ENCODE measurements around the gene NPPB.

NPPB gene

DNA sequence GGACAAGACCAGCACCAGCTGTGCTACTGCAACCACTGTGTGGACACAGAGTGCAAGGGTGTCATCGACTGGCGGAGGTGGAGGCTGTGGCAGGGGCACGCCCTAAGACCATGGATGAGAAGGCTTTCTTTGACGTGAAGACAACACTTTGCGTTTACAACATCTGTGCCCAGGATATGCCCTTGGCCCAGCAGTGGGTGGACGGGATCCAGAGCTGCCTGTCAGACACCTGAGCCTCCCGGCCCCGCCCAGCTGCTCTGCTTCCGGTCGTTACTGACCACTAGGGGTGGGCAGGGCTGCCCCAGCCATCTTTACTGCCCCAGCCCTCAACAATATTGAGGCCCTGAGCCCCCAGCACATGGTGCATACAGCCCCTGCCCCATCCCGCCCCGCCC lies 21.4 kb upstream of the NPPB start:
- no peak overlapping the region for H3K4me3 ChIP-seq (ENCODE audit: low read length)
- no peak overlapping the region for H3K9ac ChIP-seq (ENCODE audit: low read length)
- H3K27me3 ChIP-seq (replicated peaks; ENCODE audit: control insufficient read depth, insufficient read depth, low read length), result peaks cover 64% of the 10 kb centered on the region
- DNase-seq (ENCODE audit: low read depth), result no peak
- H3K9me3 ChIP-seq (ENCODE audit: control insufficient read depth, low read length), result no peaks in the 10 kb centered on the region
- no peaks in the 10 kb centered on the region for H3K4me1 ChIP-seq (ENCODE audit: control insufficient read depth, insufficient read depth, low read length)
- no peaks in the 10 kb centered on the region for H3K36me3 ChIP-seq (ENCODE audit: control insufficient read depth, insufficient read depth, low read length, severe bottlenecking)

DNA sequence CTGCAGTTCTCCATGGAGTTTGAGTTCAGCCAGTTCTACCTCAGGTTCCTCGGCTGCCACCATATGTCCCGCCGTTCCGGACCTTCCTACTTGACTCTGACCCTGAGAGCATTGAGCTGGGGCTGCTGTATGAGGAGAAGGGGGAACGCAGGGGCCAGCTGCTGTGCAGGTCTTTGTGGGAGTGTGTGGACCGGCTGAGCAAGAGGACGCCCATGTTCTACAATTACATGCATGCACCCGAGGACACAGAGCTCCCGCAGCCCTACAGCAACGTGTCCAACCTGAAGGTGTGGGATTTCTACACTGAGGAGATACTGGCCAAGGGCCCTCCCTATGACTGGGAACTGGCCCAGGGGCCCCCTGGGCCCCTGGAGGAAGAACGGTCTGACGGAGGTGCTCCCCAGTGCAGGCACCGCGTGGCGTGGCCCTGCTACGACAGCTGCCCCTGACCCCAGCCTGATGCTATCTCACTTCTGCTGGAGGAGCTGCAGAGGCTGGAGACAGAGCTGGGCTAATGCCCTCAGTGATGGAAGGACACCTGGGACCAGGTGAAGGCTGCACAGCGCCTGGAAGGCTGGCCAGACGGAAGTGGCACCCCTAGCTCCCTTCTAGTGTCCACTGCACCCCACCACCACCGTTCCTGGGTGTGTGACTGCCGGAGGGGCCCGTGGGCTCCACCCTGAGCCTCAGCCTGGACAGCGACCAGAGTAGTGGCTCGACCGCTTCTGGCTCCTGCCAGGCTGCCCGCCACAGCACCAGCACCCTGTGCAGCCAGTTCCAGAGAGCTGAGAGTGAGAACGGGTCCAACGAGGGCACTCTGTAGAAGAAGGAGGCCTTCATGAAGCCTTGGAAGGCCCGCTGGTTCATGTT lies 20.8 kb upstream of the NPPB start:
- Histone ChIP-seq H3K27me3 (replicated peaks; ENCODE audit: control insufficient read depth, insufficient read depth, low read length) (peaks cover 70% of the 10 kb centered on the region), H3K36me3 (ENCODE audit: control insufficient read depth, insufficient read depth, low read length, severe bottlenecking) (no peaks in the 10 kb centered on the region), H3K9ac (ENCODE audit: low read length) (no peak overlapping the region), H3K4me3 (ENCODE audit: low read length) (no peak overlapping the region), H3K9me3 (ENCODE audit: control insufficient read depth, low read length) (no peaks in the 10 kb centered on the region), H3K4me1 (ENCODE audit: control insufficient read depth, insufficient read depth, low read length) (no peaks in the 10 kb centered on the region)
- no peak for DNase-seq (ENCODE audit: low read depth)

GRCh38 chr1:11878891-11879190 lies 20.1 kb upstream of the NPPB start:
- H3K27me3 ChIP-seq (replicated peaks; ENCODE audit: control insufficient read depth, insufficient read depth, low read length), result peaks cover 77% of the 10 kb centered on the region
- DNase-seq (ENCODE audit: low read depth), result no peak

GRCh38 chr1:11878081-11878890 lies 19.5 kb upstream of the NPPB start:
- no peaks in the 10 kb centered on the region for H3K4me1 ChIP-seq (ENCODE audit: control insufficient read depth, insufficient read depth, low read length)
- no peak overlapping the region for H3K9ac ChIP-seq (ENCODE audit: low read length)
- no peak for DNase-seq (ENCODE audit: low read depth)
- no peak overlapping the region for H3K4me3 ChIP-seq (ENCODE audit: low read length)
- H3K9me3 ChIP-seq (ENCODE audit: control insufficient read depth, low read length), result no peaks in the 10 kb centered on the region
- no peaks in the 10 kb centered on the region for H3K36me3 ChIP-seq (ENCODE audit: control insufficient read depth, insufficient read depth, low read length, severe bottlenecking)
- H3K27me3 ChIP-seq (replicated peaks; ENCODE audit: control insufficient read depth, insufficient read depth, low read length), result peaks cover 79% of the 10 kb centered on the region

More at GRCh38 chr1:11878891-11879190, 20.1 kb upstream of the NPPB start:
- no peaks in the 10 kb centered on the region for H3K36me3 ChIP-seq (ENCODE audit: control insufficient read depth, insufficient read depth, low read length, severe bottlenecking)
- H3K4me3 ChIP-seq (ENCODE audit: low read length), result no peak overlapping the region
- no peaks in the 10 kb centered on the region for H3K9me3 ChIP-seq (ENCODE audit: control insufficient read depth, low read length)
- no peaks in the 10 kb centered on the region for H3K4me1 ChIP-seq (ENCODE audit: control insufficient read depth, insufficient read depth, low read length)
- H3K9ac ChIP-seq (ENCODE audit: low read length), result no peak overlapping the region

DNA sequence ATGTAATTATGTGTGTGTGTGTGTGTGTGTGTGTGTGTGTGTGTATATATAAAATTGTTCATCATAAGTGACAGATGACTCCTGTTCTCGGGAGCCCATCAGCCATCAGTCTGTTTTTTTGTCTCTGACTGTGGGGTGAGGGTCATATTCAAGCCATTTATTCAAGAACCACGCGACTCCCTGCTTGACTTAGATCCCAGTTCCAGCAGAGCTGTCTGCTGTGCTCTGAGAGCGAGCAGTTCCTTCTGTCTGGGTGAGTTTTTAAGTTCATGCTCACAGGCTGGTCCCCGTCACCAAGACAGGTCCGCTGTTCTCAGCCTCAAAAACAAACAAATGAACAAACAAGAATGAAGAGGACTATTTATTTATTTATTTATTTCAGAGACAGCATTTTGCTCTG lies 18.3 kb upstream of the NPPB start:
- Histone ChIP-seq H3K4me3 (ENCODE audit: low read length) (no peak overlapping the region), H3K36me3 (ENCODE audit: control insufficient read depth, insufficient read depth, low read length, severe bottlenecking) (no peaks in the 10 kb centered on the region), H3K4me1 (ENCODE audit: control insufficient read depth, insufficient read depth, low read length) (no peaks in the 10 kb centered on the region), H3K27me3 (replicated peaks; ENCODE audit: control insufficient read depth, insufficient read depth, low read length) (peaks cover 76% of the 10 kb centered on the region), H3K9me3 (ENCODE audit: control insufficient read depth, low read length) (no peaks in the 10 kb centered on the region), H3K9ac (ENCODE audit: low read length) (no peak overlapping the region)
- no peak for DNase-seq (ENCODE audit: low read depth)

- peaks cover 69% of the 10 kb centered on the region for H3K27me3 ChIP-seq (replicated peaks; ENCODE audit: control insufficient read depth, insufficient read depth, low read length)
These were observed 16.3 kb upstream of the NPPB start for GRCh38 chr1:11875094-11875493.

DNA sequence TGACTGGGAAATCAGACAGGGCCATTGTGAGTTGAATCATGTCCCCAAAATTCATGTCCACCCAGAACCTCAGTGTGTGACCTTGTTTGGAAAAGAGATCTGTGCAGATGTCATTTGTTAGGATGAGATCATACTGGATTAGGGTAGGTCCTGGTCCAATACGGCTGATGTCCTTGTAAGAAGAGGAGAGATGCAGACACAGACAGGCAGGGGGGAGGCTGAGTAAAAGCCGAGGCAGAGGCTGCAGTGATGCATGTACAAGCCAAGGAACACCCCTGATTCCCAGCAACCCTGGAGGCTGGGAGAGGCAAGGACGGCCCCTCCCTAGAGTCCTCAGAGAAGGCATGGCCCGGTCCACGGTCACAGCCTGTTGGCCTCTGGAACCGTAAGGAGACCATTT lies 15.9 kb upstream of the NPPB start:
- Histone ChIP-seq H3K4me3 (ENCODE audit: low read length) (no peak overlapping the region), H3K9me3 (ENCODE audit: control insufficient read depth, low read length) (no peaks in the 10 kb centered on the region), H3K27me3 (replicated peaks; ENCODE audit: control insufficient read depth, insufficient read depth, low read length) (peaks cover 68% of the 10 kb centered on the region), H3K4me1 (ENCODE audit: control insufficient read depth, insufficient read depth, low read length) (no peaks in the 10 kb centered on the region), H3K36me3 (ENCODE audit: control insufficient read depth, insufficient read depth, low read length, severe bottlenecking) (no peaks in the 10 kb centered on the region), H3K9ac (ENCODE audit: low read length) (no peak overlapping the region)
- no peak for DNase-seq (ENCODE audit: low read depth)

More at GRCh38 chr1:11875094-11875493, 16.3 kb upstream of the NPPB start:
- Histone ChIP-seq H3K9me3 (ENCODE audit: control insufficient read depth, low read length) (no peaks in the 10 kb centered on the region), H3K4me3 (ENCODE audit: low read length) (no peak overlapping the region), H3K36me3 (ENCODE audit: control insufficient read depth, insufficient read depth, low read length, severe bottlenecking) (no peaks in the 10 kb centered on the region), H3K4me1 (ENCODE audit: control insufficient read depth, insufficient read depth, low read length) (no peaks in the 10 kb centered on the region), H3K9ac (ENCODE audit: low read length) (no peak overlapping the region)
- DNase-seq (ENCODE audit: low read depth), result no peak

DNA sequence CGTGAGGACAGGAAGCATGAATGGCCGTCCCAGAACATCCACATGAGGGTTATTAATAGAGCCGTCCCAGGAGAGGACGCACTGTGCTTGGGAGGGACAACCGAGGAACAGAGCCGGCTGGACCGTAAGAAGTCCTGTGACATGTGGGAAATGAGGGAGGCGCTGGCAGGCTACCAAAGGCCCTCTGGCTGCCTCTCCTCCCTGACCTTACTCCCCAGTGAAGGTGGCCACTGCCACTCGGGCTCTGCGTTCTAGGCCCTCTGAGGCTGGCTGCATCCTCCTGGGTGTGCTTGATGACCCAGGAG lies 15.5 kb upstream of the NPPB start:
- no peaks in the 10 kb centered on the region for H3K9me3 ChIP-seq (ENCODE audit: control insufficient read depth, low read length)
- no peak overlapping the region for H3K9ac ChIP-seq (ENCODE audit: low read length)
- DNase-seq (ENCODE audit: low read depth), result no peak
- H3K36me3 ChIP-seq (ENCODE audit: control insufficient read depth, insufficient read depth, low read length, severe bottlenecking), result no peaks in the 10 kb centered on the region
- no peak overlapping the region for H3K4me3 ChIP-seq (ENCODE audit: low read length)
- H3K27me3 ChIP-seq (replicated peaks; ENCODE audit: control insufficient read depth, insufficient read depth, low read length), result peaks cover 67% of the 10 kb centered on the region
- no peaks in the 10 kb centered on the region for H3K4me1 ChIP-seq (ENCODE audit: control insufficient read depth, insufficient read depth, low read length)

- Histone ChIP-seq H3K4me1 (ENCODE audit: control insufficient read depth, insufficient read depth, low read length) (no peaks in the 10 kb centered on the region), H3K9me3 (ENCODE audit: control insufficient read depth, low read length) (no peaks in the 10 kb centered on the region), H3K9ac (ENCODE audit: low read length) (no peak overlapping the region), H3K4me3 (ENCODE audit: low read length) (no peak overlapping the region), H3K36me3 (ENCODE audit: control insufficient read depth, insufficient read depth, low read length, severe bottlenecking) (no peaks in the 10 kb centered on the region), H3K27me3 (replicated peaks; ENCODE audit: control insufficient read depth, insufficient read depth, low read length) (peaks cover 61% of the 10 kb centered on the region)
- DNase-seq (ENCODE audit: low read depth), result no peak
These were observed 14.9 kb upstream of the NPPB start for GRCh38 chr1:11873395-11874257.

- no peaks in the 10 kb centered on the region for H3K36me3 ChIP-seq (ENCODE audit: control insufficient read depth, insufficient read depth, low read length, severe bottlenecking)
- no peaks in the 10 kb centered on the region for H3K9me3 ChIP-seq (ENCODE audit: control insufficient read depth, low read length)
- DNase-seq (ENCODE audit: low read depth), result no peak
- H3K4me3 ChIP-seq (ENCODE audit: low read length), result no peak overlapping the region
- no peaks in the 10 kb centered on the region for H3K4me1 ChIP-seq (ENCODE audit: control insufficient read depth, insufficient read depth, low read length)
- no peak overlapping the region for H3K9ac ChIP-seq (ENCODE audit: low read length)
- peaks cover 51% of the 10 kb centered on the region for H3K27me3 ChIP-seq (replicated peaks; ENCODE audit: control insufficient read depth, insufficient read depth, low read length)
These were observed 13.8 kb upstream of the NPPB start for GRCh38 chr1:11872545-11872944.

GRCh38 chr1:11869650-11870207 lies 11.0 kb upstream of the NPPB start:
- no peak for DNase-seq (ENCODE audit: low read depth)
- Histone ChIP-seq H3K36me3 (ENCODE audit: control insufficient read depth, insufficient read depth, low read length, severe bottlenecking) (no peaks in the 10 kb centered on the region), H3K4me3 (ENCODE audit: low read length) (no peak overlapping the region), H3K9ac (ENCODE audit: low read length) (no peak overlapping the region), H3K9me3 (ENCODE audit: control insufficient read depth, low read length) (no peaks in the 10 kb centered on the region), H3K4me1 (ENCODE audit: control insufficient read depth, insufficient read depth, low read length) (no peaks in the 10 kb centered on the region), H3K27me3 (replicated peaks; ENCODE audit: control insufficient read depth, insufficient read depth, low read length) (peaks cover 44% of the 10 kb centered on the region)

Data from adipocyte (in vitro differentiated cells).